K562 (cell line): ENCODE results near the gene GLDN.

Experiments
- CBFB ChIP-seq: sonication (generic); formaldehyde crosslinking; IDR thresholded peaks from 2 replicates; pipeline ENCODE4 v1.4.0; 2020; ENCODE audit warnings: mild to moderate bottlenecking, missing genetic modification reagents
- CBX1 ChIP-seq: sonication (generic); IDR thresholded peaks from 2 replicates; pipeline ENCODE4 v1.6.1; 2016; ENCODE audit warnings: antibody characterized with exemption, low read depth, mild to moderate bottlenecking
- CEBPB ChIP-seq: fragments of 450-650 bp; IDR thresholded peaks from 2 replicates; pipeline ENCODE4 v1.6.1; 2016; ENCODE audit warnings: missing genetic modification characterization, missing compliant biosample characterization
- FOXA1 ChIP-seq: fragments of 450-650 bp; IDR thresholded peaks from 2 replicates; pipeline ENCODE4 v1.6.1; 2016; ENCODE audit warnings: mild to moderate bottlenecking, borderline replicate concordance
- FOXJ2 ChIP-seq: fragments of 200-800 bp; sonication (Bioruptor generic); IDR thresholded peaks from 2 replicates; pipeline ENCODE4 v1.6.1; 2016; ENCODE audit warnings: missing genetic modification characterization, missing compliant biosample characterization
- MAFF ChIP-seq: IDR thresholded peaks from 2 replicates; pipeline ENCODE4 v1.6.1; 2012; ENCODE audit warnings: low read length, improper control_type of control experiment
- PCBP1 ChIP-seq: fragments of 200-400 bp; formaldehyde crosslinking; IDR thresholded peaks from 2 replicates; pipeline ENCODE4 v1.6.1; 2018; ENCODE audit warnings: mild to moderate bottlenecking, low read depth, low read length; ENCODE audit not compliant: poor library complexity, severe bottlenecking
- PURB ChIP-seq: sonication (generic); formaldehyde crosslinking; IDR thresholded peaks from 2 replicates; pipeline ENCODE4 v1.9.0; 2021; ENCODE audit warnings: low read depth, mild to moderate bottlenecking, missing genetic modification reagents
- SIN3A ChIP-seq, 2 experiments: fragments of 150-350 bp in 1 of 2; IDR thresholded peaks; 2 replicates each; pipeline ENCODE4 v1.6.1; 2011 to 2016; ENCODE audit warnings: borderline replicate concordance in 2 of 2, low read depth in 2 of 2, low read length in 2 of 2, mild to moderate bottlenecking in 2 of 2, moderate library complexity in 2 of 2; ENCODE audit not compliant: control insufficient read depth in 1 of 2
- STAG1 ChIP-seq: sonication (generic); formaldehyde crosslinking; IDR thresholded peaks from 2 replicates; pipeline ENCODE4 v1.5.0; 2020; ENCODE audit warnings: missing genetic modification reagents, borderline replicate concordance
- ZNF263 ChIP-seq: sonication (generic); formaldehyde crosslinking; IDR thresholded peaks from 2 replicates; pipeline ENCODE4 v1.8.0; 2022; ENCODE audit warnings: mild to moderate bottlenecking, missing genetic modification reagents, borderline replicate concordance
- TF ChIP-seq, protein P1 (sequence below), 3 experiments: IDR thresholded peaks in 2 of 3; conservative IDR thresholded peaks in 1 of 3; 2 replicates each; pipeline ENCODE4 v1.5.1; 2011 to 2012; ENCODE audit warnings: low read length in 3 of 3, mild to moderate bottlenecking in 3 of 3, control low read depth in 2 of 3, improper control_type of control experiment in 1 of 3, inconsistent platforms in 1 of 3, low read depth in 1 of 3, mixed read lengths in 1 of 3, moderate library complexity in 1 of 3; ENCODE audit not compliant: insufficient read depth in 2 of 3
- TF ChIP-seq, protein P2 (sequence below), 2 experiments: fragments of 450-650 bp; IDR thresholded peaks; 2 replicates each; pipeline ENCODE4 v1.6.1; 2016; ENCODE audit warnings: mild to moderate bottlenecking in 2 of 2, borderline replicate concordance in 1 of 2, low read depth in 1 of 2, moderate library complexity in 1 of 2

DNA sequence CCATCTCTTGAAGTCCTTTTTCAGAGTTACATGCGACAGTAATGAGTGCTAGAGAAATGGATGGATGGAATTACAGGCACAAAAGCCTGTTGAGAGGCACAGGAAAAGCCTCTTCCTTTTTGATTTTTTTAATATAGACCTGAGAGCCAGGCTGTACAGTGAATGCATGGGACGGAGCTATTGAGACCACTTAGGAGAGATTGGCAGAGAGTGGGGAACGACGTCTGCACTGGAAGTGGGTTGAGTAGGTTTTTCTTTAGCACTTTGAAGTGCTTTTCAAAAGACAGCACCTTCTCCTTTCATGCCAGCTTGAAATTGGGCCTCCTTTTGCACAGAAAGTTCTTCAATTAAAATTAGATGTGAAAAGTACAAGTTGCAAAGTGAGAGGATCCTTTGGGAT is 37.0 kb downstream of the GLDN start:
- TF ChIP-seq CBFB (CRISPR knock-in tag) (no peak), ZNF263 (CRISPR knock-in tag) (no peak), PCBP1 (no peak), CEBPB (tag) (no peak), CBX1 (no peak), STAG1 (CRISPR knock-in tag) (no peak), PURB (CRISPR knock-in tag) (no peak), FOXA1 (no peak), FOXJ2 (tag) (no peak), SIN3A (IDR thresholded peaks at IDR 0.05; ENCODE audit: borderline replicate concordance in 2 of 2, control insufficient read depth in 1 of 2, low read depth in 2 of 2, low read length in 2 of 2) (no peak), MAFF (no peak)
- TF ChIP-seq, protein P1, sequence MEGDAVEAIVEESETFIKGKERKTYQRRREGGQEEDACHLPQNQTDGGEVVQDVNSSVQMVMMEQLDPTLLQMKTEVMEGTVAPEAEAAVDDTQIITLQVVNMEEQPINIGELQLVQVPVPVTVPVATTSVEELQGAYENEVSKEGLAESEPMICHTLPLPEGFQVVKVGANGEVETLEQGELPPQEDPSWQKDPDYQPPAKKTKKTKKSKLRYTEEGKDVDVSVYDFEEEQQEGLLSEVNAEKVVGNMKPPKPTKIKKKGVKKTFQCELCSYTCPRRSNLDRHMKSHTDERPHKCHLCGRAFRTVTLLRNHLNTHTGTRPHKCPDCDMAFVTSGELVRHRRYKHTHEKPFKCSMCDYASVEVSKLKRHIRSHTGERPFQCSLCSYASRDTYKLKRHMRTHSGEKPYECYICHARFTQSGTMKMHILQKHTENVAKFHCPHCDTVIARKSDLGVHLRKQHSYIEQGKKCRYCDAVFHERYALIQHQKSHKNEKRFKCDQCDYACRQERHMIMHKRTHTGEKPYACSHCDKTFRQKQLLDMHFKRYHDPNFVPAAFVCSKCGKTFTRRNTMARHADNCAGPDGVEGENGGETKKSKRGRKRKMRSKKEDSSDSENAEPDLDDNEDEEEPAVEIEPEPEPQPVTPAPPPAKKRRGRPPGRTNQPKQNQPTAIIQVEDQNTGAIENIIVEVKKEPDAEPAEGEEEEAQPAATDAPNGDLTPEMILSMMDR (IDR thresholded peaks at IDR 0.05 in 2 of 3, conservative IDR thresholded peaks at IDR 0.05 in 1 of 3; ENCODE audit: insufficient read depth in 2 of 3, low read depth in 1 of 3, low read length in 3 of 3) = no peak
- TF ChIP-seq, protein P2, sequence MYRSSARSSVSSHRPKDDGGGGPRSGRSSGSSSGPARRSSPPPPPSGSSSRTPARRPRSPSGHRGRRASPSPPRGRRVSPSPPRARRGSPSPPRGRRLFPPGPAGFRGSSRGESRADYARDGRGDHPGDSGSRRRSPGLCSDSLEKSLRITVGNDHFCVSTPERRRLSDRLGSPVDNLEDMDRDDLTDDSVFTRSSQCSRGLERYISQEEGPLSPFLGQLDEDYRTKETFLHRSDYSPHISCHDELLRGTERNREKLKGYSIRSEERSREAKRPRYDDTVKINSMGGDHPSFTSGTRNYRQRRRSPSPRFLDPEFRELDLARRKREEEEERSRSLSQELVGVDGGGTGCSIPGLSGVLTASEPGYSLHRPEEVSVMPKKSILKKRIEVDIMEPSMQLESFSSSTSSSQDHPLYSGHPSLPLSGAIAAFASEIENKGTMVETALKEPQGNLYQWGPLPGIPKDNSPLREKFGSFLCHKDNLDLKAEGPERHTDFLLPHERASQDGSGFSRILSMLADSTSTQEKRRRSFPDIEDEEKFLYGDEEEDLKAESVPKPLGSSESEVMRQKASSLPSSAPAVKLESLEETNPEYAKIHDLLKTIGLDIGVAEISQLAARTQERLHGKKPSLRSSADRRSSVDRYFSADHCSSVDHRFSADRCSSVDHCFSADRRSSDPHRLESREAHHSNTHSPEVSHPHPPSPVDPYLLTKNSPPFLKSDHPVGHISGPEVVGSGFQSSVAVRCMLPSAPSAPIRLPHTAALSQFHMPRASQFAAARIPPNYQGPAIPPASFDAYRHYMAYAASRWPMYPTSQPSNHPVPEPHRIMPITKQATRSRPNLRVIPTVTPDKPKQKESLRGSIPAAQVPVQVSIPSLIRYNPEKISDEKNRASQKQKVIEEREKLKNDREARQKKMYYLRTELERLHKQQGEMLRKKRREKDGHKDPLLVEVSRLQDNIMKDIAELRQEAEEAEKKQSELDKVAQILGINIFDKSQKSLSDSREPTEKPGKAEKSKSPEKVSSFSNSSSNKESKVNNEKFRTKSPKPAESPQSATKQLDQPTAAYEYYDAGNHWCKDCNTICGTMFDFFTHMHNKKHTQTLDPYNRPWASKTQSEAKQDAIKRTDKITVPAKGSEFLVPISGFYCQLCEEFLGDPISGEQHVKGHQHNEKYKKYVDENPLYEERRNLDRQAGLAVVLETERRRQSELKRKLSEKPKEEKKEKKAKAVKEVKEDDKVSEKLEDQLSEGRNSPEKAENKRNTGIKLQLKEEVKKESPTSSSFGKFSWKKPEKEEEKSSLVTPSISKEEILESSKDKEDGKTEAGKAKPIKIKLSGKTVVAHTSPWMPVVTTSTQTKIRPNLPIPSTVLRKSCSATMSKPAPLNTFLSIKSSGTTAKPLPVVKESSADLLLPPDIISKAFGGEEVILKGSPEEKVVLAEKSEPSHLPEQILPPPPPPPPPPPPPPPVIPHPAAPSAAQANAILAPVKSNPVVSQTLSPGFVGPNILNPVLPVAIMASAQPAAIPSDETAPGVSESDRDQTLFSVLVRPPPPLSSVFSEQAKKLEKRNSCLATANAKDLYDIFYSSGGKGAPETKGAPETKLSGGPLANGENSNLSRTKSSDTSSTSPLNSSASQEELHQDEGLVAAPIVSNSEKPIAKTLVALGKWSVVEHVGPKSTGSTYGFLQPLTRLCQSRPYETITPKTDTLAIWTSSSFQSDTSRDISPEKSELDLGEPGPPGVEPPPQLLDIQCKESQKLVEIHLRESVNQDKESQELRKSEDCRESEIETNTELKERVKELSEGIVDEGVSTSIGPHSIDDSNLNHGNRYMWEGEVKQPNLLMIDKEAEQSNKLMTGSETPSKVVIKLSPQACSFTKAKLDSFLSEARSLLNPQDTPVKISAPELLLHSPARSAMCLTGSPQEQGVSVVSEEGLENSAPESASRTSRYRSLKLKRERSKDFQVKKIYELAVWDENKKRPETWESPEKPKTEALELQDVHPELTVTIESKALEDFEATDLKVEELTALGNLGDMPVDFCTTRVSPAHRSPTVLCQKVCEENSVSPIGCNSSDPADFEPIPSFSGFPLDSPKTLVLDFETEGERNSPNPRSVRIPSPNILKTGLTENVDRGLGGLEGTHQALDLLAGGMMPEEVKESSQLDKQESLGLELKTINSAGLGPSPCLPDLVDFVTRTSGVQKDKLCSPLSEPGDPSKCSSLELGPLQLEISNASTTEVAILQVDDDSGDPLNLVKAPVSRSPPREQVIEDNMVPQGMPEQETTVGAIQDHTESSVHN (IDR thresholded peaks at IDR 0.05; ENCODE audit: borderline replicate concordance in 1 of 2, low read depth in 1 of 2) = no peak
